Activated CD4-positive, alpha-beta memory T cell treated with anti-CD3 and anti-CD28 coated beads, Interleukin-2, amount 10 ng/mL, durations not matched to agents 7 days and 5 days (primary cell): ENCODE data around the gene CFI. TPM values are rescaled to one million over a fixed set of nuclear protein-coding genes. Genes with fewer than 3 reads are reported as not detected.
A peak's percentile ranks its signal among the peaks of the same experiment; 100 is the strongest.

Source experiments
- CTCF ChIA-PET: fragments of 350-600 bp; sonication (Branson Sonifier 250); formaldehyde crosslinking; loops from one replicate; lab custom pipeline; 2021; ENCODE audit warnings: antibody characterized with exemption, inconsistent platforms; lab: Charles Lee
- POLR2A ChIA-PET: fragments of 350-600 bp; sonication (Branson Sonifier 250); formaldehyde crosslinking; loops from one replicate; lab custom pipeline; 2021; ENCODE audit warnings: antibody characterized with exemption; lab: Charles Lee
- DNase-seq: peaks from one replicate; pipeline ENCODE4 v3.0.0-alpha.2; 2020
- H3K27ac Mint-ChIP-seq: one replicate; pipeline ENCODE4 v1.8.0; 2021; ENCODE audit warnings: mild to moderate bottlenecking, mixed read lengths
- H3K27me3 Mint-ChIP-seq: one replicate; pipeline ENCODE4 v1.8.0; 2021; ENCODE audit warnings: mixed read lengths
- H3K36me3 Mint-ChIP-seq: one replicate; pipeline ENCODE4 v1.8.0; 2021; ENCODE audit warnings: low read depth, mixed read lengths
- H3K4me1 Mint-ChIP-seq: one replicate; pipeline ENCODE4 v1.8.0; 2021; ENCODE audit warnings: mixed read lengths
- H3K4me3 Mint-ChIP-seq: one replicate; pipeline ENCODE4 v1.8.0; 2021; ENCODE audit warnings: mild to moderate bottlenecking, mixed read lengths
- H3K9me3 Mint-ChIP-seq: one replicate; pipeline ENCODE4 v1.8.0; 2021; ENCODE audit warnings: mixed read lengths
- total RNA-seq, 2 experiments: library from RNA; stranded (reverse); gene quantifications; one replicate each; pipeline ENCODE4 v1.2.3, GENCODE V29; 2021

CFI gene
- total RNA-seq, 2 experiments from 2014 or later, result 0.35 TPM; not detected in 1

DNA sequence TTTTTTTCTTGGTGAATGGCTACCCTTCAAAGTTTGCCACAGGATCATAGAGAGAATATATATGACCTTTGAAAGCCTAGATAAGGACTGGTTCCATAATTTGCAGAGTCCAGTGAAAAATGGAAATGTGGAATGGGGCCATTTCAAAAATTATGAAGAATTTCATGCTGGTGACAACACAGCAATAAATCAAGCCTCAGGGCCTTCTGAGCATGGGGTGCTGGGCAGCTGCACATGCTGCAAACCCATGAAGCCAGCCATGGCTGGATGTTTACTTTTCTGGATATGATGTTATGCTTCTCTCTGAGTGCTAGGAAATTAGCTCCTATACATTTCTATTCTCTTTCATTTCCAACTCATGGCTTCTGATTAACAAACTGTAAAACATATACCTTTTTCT lies 56.0 kb downstream of the CFI start:
- Mint-ChIP-seq H3K4me1 (no peaks in the 10 kb centered on the region), H3K27ac (no peak overlapping the region)
- CTCF ChIA-PET, result no interaction called here

GRCh38 chr4:109739547-109739946 lies 62.3 kb downstream of the CFI start:
- Mint-ChIP-seq H3K27ac (no peak overlapping the region), H3K4me3 (no peak overlapping the region), H3K36me3 (no peaks in the 10 kb centered on the region), H3K9me3 (no peaks in the 10 kb centered on the region), H3K4me1 (no peaks in the 10 kb centered on the region), H3K27me3 (peaks cover 5% of the 10 kb centered on the region)
- POLR2A ChIA-PET, result no interaction called here
- CTCF ChIA-PET, result interaction anchor here (1.1 kb wide), 1 partner anchor 87 kb away, joined by 3 read pairs; no protein-coding TSS in a partner anchor
- DNase-seq, result no peak

More for the DNA sequence above, 56.0 kb downstream of the CFI start:
- no peak overlapping the region for H3K4me3 Mint-ChIP-seq
- DNase-seq, result no peak
- H3K36me3 Mint-ChIP-seq, result no peaks in the 10 kb centered on the region
- peaks cover 6% of the 10 kb centered on the region for H3K27me3 Mint-ChIP-seq
- POLR2A ChIA-PET, result no interaction called here
- no peaks in the 10 kb centered on the region for H3K9me3 Mint-ChIP-seq

- Mint-ChIP-seq H3K9me3 (no peaks in the 10 kb centered on the region), H3K4me1 (no peaks in the 10 kb centered on the region), H3K27me3 (peaks cover 7% of the 10 kb centered on the region), H3K36me3 (no peaks in the 10 kb centered on the region), H3K4me3 (no peak overlapping the region), H3K27ac (no peak overlapping the region)
- ChIA-PET POLR2A (no interaction called here), CTCF (no interaction called here)
- no peak for DNase-seq
Observed at GRCh38 chr4:109738104-109738872, 63.5 kb downstream of the CFI start.

- DNase-seq, result no peak
- Mint-ChIP-seq H3K9me3 (no peaks in the 10 kb centered on the region), H3K27ac (no peak overlapping the region), H3K4me1 (no peaks in the 10 kb centered on the region), H3K36me3 (no peaks in the 10 kb centered on the region), H3K27me3 (peaks cover 8% of the 10 kb centered on the region), H3K4me3 (no peak overlapping the region)
- CTCF ChIA-PET, result no interaction called here
- POLR2A ChIA-PET, result no interaction called here
Observed at GRCh38 chr4:109735566-109736365, 66.0 kb downstream of the CFI start.

GRCh38 chr4:109733728-109734127 lies 68.1 kb downstream of the CFI start:
- no peak overlapping the region for H3K4me3 Mint-ChIP-seq
- no peak for DNase-seq
- peaks cover 3% of the 10 kb centered on the region for H3K27me3 Mint-ChIP-seq
- no peaks in the 10 kb centered on the region for H3K36me3 Mint-ChIP-seq
- H3K27ac Mint-ChIP-seq, result no peak overlapping the region
- no peaks in the 10 kb centered on the region for H3K9me3 Mint-ChIP-seq
- ChIA-PET CTCF (interaction anchor here (1.2 kb wide), 1 partner anchor 32 kb away, joined by 3 read pairs; no protein-coding TSS in a partner anchor), POLR2A (no interaction called here)
- H3K4me1 Mint-ChIP-seq, result peaks cover 12% of the 10 kb centered on the region

GRCh38 chr4:109730619-109731545 lies 70.9 kb downstream of the CFI start:
- H3K27ac Mint-ChIP-seq, result peak overlapping the region; percentile 63
- CTCF ChIA-PET, result interaction anchor here (0.7 to 2.2 kb wide), 4 partner anchors 27 to 297 kb away, joined by 3 to 9 read pairs (median 4); partner anchors contain the start of genes CASP6 and SEC24B
- no peaks in the 10 kb centered on the region for H3K9me3 Mint-ChIP-seq
- peaks cover 19% of the 10 kb centered on the region for H3K4me1 Mint-ChIP-seq
- no peak for DNase-seq
- H3K36me3 Mint-ChIP-seq, result peaks cover 4% of the 10 kb centered on the region
- H3K27me3 Mint-ChIP-seq, result peaks cover 3% of the 10 kb centered on the region
- H3K4me3 Mint-ChIP-seq, result peak overlapping the region; percentile 78
- POLR2A ChIA-PET, result interaction anchor here (0.6 to 2.2 kb wide), 10 partner anchors 14 to 298 kb away, joined by 3 to 9 read pairs (median 4); partner anchors contain the start of genes MCUB and SEC24B

DNA sequence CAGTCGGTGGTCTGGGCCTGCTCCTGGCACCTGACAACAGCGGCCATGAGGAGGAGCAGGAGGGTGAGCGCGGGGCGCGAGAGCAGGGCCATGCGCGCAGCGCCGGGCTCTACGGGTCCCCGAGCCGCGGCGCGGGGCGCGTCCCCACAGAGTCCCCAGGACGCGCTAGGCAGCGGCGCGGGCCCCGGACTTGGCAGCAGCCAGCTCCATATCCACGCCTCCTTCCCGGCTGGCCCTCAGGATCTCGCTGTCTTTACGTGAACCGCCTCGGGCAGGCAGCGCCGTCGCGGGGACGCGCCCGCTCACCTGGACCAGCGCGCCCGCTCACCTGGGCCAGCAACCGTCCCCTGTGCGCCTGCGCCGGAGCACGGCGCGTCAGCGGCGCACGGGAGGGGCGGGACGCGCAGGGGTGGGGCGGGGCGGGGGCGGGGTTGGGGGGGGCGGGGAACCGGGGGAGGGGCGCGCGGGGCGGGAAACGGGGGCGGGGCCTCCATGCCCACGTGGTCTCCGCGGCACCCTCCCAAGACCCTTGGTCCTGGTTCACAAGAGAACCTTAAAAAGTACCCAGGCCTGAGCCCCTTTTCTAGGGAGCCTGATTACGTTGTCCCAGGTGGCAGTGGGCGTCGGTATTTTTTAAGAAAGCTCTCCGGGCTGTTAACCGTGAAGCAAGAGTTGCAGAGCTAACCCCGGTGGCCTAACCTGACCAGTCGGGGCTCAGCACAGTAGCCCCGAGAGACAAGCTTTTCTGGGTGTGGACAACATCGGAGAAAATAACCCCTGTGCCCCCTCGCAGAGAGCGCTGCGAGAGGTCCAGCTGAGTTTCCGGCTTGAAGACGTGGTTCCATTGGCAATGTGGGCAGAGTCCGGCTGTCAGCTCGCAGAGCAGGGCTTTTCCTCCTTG lies 71.8 kb downstream of the CFI start, which contains the start of gene PLA2G12A:
PLA2G12A (minus strand) TSS at position 353 of the 901 bp plus-strand sequence; CDS start at position 92, 261 bp downstream.
- DNase-seq, result peak; percentile 72
- Mint-ChIP-seq H3K27me3 (peaks cover 3% of the 10 kb centered on the region), H3K9me3 (no peaks in the 10 kb centered on the region), H3K27ac (peak within 1 kb of the TSS; percentile 63), H3K4me1 (peaks cover 19% of the 10 kb centered on the region), H3K4me3 (peak within 1 kb of the TSS; percentile 82), H3K36me3 (peaks cover 4% of the 10 kb centered on the region)
- ChIA-PET CTCF (interaction anchor here (0.7 to 2.2 kb wide), 4 partner anchors 27 to 296 kb away, joined by 3 to 9 read pairs (median 4); partner anchors contain the start of genes CASP6 and SEC24B), POLR2A (interaction anchor here (0.6 to 2.2 kb wide), 10 partner anchors 13 to 297 kb away, joined by 3 to 9 read pairs (median 4); partner anchors contain the start of genes MCUB and SEC24B)

DNA sequence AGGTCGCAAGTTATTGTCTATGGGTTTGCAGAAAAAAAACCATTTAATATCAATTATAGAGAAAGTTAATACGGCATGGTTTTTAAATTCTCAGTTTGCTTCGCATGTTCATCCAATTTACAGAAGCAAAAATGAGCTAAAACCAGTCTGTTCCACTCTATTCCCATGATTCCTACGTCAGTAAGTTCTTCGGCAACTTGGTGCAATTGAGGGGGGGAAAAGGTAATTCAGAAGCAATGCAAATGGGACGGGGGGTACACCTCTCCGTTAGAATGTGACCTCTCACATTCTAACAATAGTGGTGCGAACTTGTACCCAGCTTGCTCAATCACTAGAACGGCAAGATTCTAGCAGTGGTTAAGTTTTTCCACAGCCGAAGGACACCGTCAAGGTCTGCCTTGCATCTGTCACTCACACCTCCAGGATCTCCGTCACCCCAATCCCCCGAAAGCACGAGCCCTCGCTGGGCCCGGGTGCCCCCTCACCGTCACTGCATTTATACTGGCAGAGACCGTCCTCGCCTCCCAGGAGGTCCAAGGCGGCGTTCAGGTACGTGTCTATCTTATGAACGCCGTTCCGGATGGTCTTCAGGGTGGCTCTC lies 72.6 kb downstream of the CFI start:
- ChIA-PET POLR2A (interaction anchor here (1.1 to 1.9 kb wide), 3 partner anchors 25 to 169 kb away, joined by 3 to 7 read pairs (median 5); partner anchors contain the start of gene MCUB), CTCF (interaction anchor here (0.6 kb wide), 1 partner anchor 186 kb away, joined by 6 read pairs; no protein-coding TSS in a partner anchor)
- Mint-ChIP-seq H3K4me1 (peaks cover 19% of the 10 kb centered on the region), H3K27me3 (peaks cover 3% of the 10 kb centered on the region), H3K9me3 (no peaks in the 10 kb centered on the region), H3K4me3 (peak overlapping the region; percentile 82), H3K27ac (peak overlapping the region; percentile 42), H3K36me3 (peaks cover 8% of the 10 kb centered on the region)
- DNase-seq, result peak; percentile 25

DNA sequence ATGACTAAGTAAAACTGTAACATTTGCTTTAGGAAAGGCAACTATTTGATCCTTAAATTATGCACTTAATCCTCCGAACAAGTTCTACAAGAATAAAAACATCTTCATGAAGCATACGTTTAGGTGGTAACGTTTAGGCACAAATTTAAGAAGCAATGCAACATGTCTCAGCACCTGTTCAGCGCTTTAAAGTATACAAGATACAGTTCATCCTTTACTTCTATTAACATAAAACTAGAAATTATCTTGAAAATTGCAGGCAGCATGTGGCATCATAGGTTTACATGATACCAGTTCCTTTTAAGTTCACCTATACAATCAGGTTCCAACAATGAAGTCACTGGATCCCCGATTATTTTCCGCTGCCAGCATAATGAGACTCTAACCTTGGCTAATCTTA lies 73.4 kb downstream of the CFI start:
- ChIA-PET CTCF (interaction anchor here (0.6 kb wide), 1 partner anchor 185 kb away, joined by 6 read pairs; no protein-coding TSS in a partner anchor), POLR2A (interaction anchor here (1.1 kb wide), 1 partner anchor 25 kb away, joined by 3 read pairs; the partner anchor contains the start of gene CASP6)
- peaks cover 8% of the 10 kb centered on the region for H3K36me3 Mint-ChIP-seq
- DNase-seq, result no peak
- H3K27ac Mint-ChIP-seq, result no peak overlapping the region
- peaks cover 2% of the 10 kb centered on the region for H3K27me3 Mint-ChIP-seq
- peaks cover 19% of the 10 kb centered on the region for H3K4me1 Mint-ChIP-seq
- H3K9me3 Mint-ChIP-seq, result no peaks in the 10 kb centered on the region
- no peak overlapping the region for H3K4me3 Mint-ChIP-seq

GRCh38 chr4:109723110-109723509 lies 78.7 kb downstream of the CFI start:
- Mint-ChIP-seq H3K4me1 (peaks cover 4% of the 10 kb centered on the region), H3K9me3 (no peaks in the 10 kb centered on the region), H3K27me3 (no peaks in the 10 kb centered on the region), H3K36me3 (peaks cover 11% of the 10 kb centered on the region), H3K27ac (no peak overlapping the region), H3K4me3 (no peak overlapping the region)
- ChIA-PET POLR2A (no interaction called here), CTCF (no interaction called here)
- DNase-seq, result no peak

- Mint-ChIP-seq H3K27ac (no peak overlapping the region), H3K27me3 (no peaks in the 10 kb centered on the region), H3K4me1 (no peaks in the 10 kb centered on the region), H3K36me3 (peaks cover 8% of the 10 kb centered on the region), H3K9me3 (no peaks in the 10 kb centered on the region), H3K4me3 (no peak overlapping the region)
- CTCF ChIA-PET, result no interaction called here
- POLR2A ChIA-PET, result no interaction called here
- DNase-seq, result no peak
Observed at GRCh38 chr4:109722357-109722756, 79.4 kb downstream of the CFI start.
